Lower leg skin (tissue), 4 donors: ENCODE data around the gene NBPF15. TPM values are rescaled to one million over a fixed set of nuclear protein-coding genes. Genes with fewer than 3 reads are reported as not detected.
"Not testable (repeated sequence)": the region's sequence is repeated elsewhere in the genome, so short reads cannot be mapped to it uniquely, and the experiment has no call there.

Source experiments
- DNase-seq, 2 donors: peaks; one replicate each; pipeline ENCODE4 v3.0.0-alpha.2; 2019; ENCODE audit warnings: low spot score in 2 of 2
- H3K4me3 ChIP-seq: fragments of 200-600 bp; sonication (generic); 2 replicates; pipeline ENCODE4 v1.5.1; 2017; ENCODE audit warnings: mild to moderate bottlenecking, low read depth; ENCODE audit not compliant: poor library complexity, severe bottlenecking
- WGBS, 2 donors: methylation state at CpG; one replicate each; pipeline ENCODE4 v1.1.5; 2018; 5-methylcytosine and 5-hydroxymethylcytosine counted together
- intact Hi-C: fragments of 100-400 bp; cut with DNase I; formaldehyde crosslinking; loops from one replicate; pipeline ENCODE4 v1.15.0; 2023; ENCODE audit warnings: low total_unique reads
- total RNA-seq, 4 donors: library from RNA; depleted of rRNA; stranded (reverse); fragments of >200 nt; gene quantifications; one replicate each; pipeline ENCODE4 v1.1.0, GENCODE V29; 2016

The NBPF15 gene
- total RNA-seq: 10 to 100 TPM in 1 of 4 donors, 1 to 10 TPM in 3; 8.4 to 11.6 (median 9.4) TPM

- intact Hi-C loops: not testable (repeated sequence)
- WGBS, 2 donors: 0% methylated on average over 2 to 7 of the region's 71 CpGs
- peak within 1 kb of the TSS; percentile 48 for H3K4me3 ChIP-seq
- DNase-seq: peak; percentile 48 to 91
Measured at GRCh38 chr1:144461136-144461759, at the start of gene NBPF15. Gene NBPF15, minus strand, starts transcription at chr1:144461669. Its CDS starts 21,666 bp downstream, at chr1:144440003.

- H3K4me3 ChIP-seq, DNase-seq, intact Hi-C loops: not testable (repeated sequence)
- 89% methylated on average over 1 of the region's 1 CpG; no CpG with 5 or more reads in 1 of the 2 donors for WGBS, 2 donors
Measured at GRCh38 chr1:144496429-144496828, 35.0 kb upstream of the NBPF15 start.

GRCh38 chr1:144494130-144494529, 32.7 kb upstream of the NBPF15 start:
- 73 to 82% methylated on average over 4 of the region's 4 CpGs for WGBS, 2 donors

GRCh38 chr1:144490394-144490793, 28.9 kb upstream of the NBPF15 start:
- intact Hi-C loops, DNase-seq, H3K4me3 ChIP-seq: not testable (repeated sequence)
- WGBS, 2 donors: no CpG with 5 or more reads among the region's 18 CpGs

More at GRCh38 chr1:144494130-144494529, 32.7 kb upstream of the NBPF15 start:
- intact Hi-C loops, H3K4me3 ChIP-seq, DNase-seq: not testable (repeated sequence)

GRCh38 chr1:144487002-144487401, 25.5 kb upstream of the NBPF15 start:
- WGBS, 2 donors: 39 to 55% methylated on average over 2 of the region's 2 CpGs
- DNase-seq, intact Hi-C loops, H3K4me3 ChIP-seq: not testable (repeated sequence)

GRCh38 chr1:144485048-144485993, 23.9 kb upstream of the NBPF15 start:
- DNase-seq, H3K4me3 ChIP-seq, intact Hi-C loops: not testable (repeated sequence)
- WGBS, 2 donors: 6 to 8% methylated on average over 7 of the region's 15 CpGs

GRCh38 chr1:144473897-144474296, 12.4 kb upstream of the NBPF15 start:
- H3K4me3 ChIP-seq, DNase-seq, intact Hi-C loops: not testable (repeated sequence)
- no CpG with 5 or more reads among the region's 2 CpGs for WGBS, 2 donors

- DNase-seq, intact Hi-C loops, H3K4me3 ChIP-seq: not testable (repeated sequence)
- 87 to 95% methylated on average over 2 of the region's 4 CpGs for WGBS, 2 donors
Measured at GRCh38 chr1:144471434-144471833, 10.0 kb upstream of the NBPF15 start.

GRCh38 chr1:144461778-144462177, 309 bp upstream of the NBPF15 start:
- H3K4me3 ChIP-seq, DNase-seq, intact Hi-C loops: not testable (repeated sequence)
- no CpG with 5 or more reads among the region's 17 CpGs for WGBS, 2 donors

- DNase-seq, intact Hi-C loops: not testable (repeated sequence)
- peak overlapping the region; percentile 48 for H3K4me3 ChIP-seq
- WGBS, 2 donors: 10% methylated on average over 2 of the region's 15 CpGs; no CpG with 5 or more reads in 1 of the 2 donors
Measured at GRCh38 chr1:144460686-144461085, 783 bp downstream of the NBPF15 start.

- H3K4me3 ChIP-seq, DNase-seq, intact Hi-C loops: not testable (repeated sequence)
- 94 to 96% methylated on average over 18 of the region's 18 CpGs for WGBS, 2 donors
Measured at GRCh38 chr1:144442402-144442801, 19.1 kb downstream of the NBPF15 start.

GRCh38 chr1:144439737-144440136, 21.7 kb downstream of the NBPF15 start:
- WGBS, 2 donors: 52 to 63% methylated on average over 6 to 7 of the region's 7 CpGs
- intact Hi-C loops, DNase-seq, H3K4me3 ChIP-seq: not testable (repeated sequence)

- WGBS, 2 donors: 0 to 40% methylated on average over 1 to 5 of the region's 46 CpGs
- intact Hi-C loops: not testable (repeated sequence)
- peak overlapping the region; percentile 12 for H3K4me3 ChIP-seq
- peak; percentile 19 to 90 for DNase-seq
Measured at GRCh38 chr1:144418891-144419694, 42.4 kb downstream of the NBPF15 start.

- WGBS, 2 donors: 52 to 88% methylated on average over 5 to 7 of the region's 26 CpGs
- H3K4me3 ChIP-seq, DNase-seq, intact Hi-C loops: not testable (repeated sequence)
Measured at GRCh38 chr1:144413404-144414118, 47.9 kb downstream of the NBPF15 start.
